ENCODE results near the gene DEPDC5.

DNA sequence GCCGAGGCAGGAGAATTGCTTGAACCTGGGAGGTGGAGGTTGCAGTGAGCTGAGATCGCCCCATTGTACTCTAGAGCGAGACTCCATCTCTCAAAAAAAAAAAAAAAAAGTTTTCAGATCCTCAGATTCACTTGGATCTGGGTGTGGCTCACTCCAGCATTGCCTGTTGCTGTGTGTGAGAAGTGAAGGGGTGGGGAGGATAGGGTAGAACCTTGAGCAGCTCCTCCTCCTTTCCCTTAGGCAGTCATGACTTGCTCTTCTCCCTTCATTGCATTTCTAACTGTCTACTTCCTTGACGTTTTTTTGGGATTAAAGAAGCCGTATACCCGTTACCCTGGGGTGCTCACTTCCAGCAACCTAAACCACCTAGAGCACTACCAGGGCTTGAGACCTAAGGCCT, 127.4 kb downstream of the DEPDC5 start:
- TF ChIP-seq, protein P1, sequence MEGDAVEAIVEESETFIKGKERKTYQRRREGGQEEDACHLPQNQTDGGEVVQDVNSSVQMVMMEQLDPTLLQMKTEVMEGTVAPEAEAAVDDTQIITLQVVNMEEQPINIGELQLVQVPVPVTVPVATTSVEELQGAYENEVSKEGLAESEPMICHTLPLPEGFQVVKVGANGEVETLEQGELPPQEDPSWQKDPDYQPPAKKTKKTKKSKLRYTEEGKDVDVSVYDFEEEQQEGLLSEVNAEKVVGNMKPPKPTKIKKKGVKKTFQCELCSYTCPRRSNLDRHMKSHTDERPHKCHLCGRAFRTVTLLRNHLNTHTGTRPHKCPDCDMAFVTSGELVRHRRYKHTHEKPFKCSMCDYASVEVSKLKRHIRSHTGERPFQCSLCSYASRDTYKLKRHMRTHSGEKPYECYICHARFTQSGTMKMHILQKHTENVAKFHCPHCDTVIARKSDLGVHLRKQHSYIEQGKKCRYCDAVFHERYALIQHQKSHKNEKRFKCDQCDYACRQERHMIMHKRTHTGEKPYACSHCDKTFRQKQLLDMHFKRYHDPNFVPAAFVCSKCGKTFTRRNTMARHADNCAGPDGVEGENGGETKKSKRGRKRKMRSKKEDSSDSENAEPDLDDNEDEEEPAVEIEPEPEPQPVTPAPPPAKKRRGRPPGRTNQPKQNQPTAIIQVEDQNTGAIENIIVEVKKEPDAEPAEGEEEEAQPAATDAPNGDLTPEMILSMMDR (IDR thresholded peaks at IDR 0.05): no peak
- TF ChIP-seq EZH2 (IDR thresholded peaks at IDR 0.05): no peak

All from neural progenitor cell (in vitro differentiated cells).